Measurements from ENCODE around the gene SHROOM4.

SHROOM4 gene

GRCh38 chrX:50765986-50766385 is 48.0 kb downstream of the SHROOM4 start:
- Histone ChIP-seq H3K9me2 (replicated peaks; ENCODE audit: insufficient read depth, low read length) (no peaks in the 10 kb centered on the region), H2AFZ (ENCODE audit: low read length) (no peak overlapping the region), H3K27ac (ENCODE audit: low read length) (no peak overlapping the region), H3K4me1 (ENCODE audit: low read length) (no peaks in the 10 kb centered on the region), H3K9ac (ENCODE audit: low read length) (no peak overlapping the region), H4K20me1 (ENCODE audit: insufficient read depth, low read length) (no peaks in the 10 kb centered on the region), H3K4me3 (ENCODE audit: low read length) (no peak overlapping the region), H3K9me3 (replicated peaks; ENCODE audit: insufficient read depth, low read length) (no peaks in the 10 kb centered on the region), H3F3A (ENCODE audit: insufficient read depth, low read length) (no peaks in the 10 kb centered on the region), H3K36me3 (replicated peaks; ENCODE audit: insufficient read depth, low read length) (no peaks in the 10 kb centered on the region), H3K4me2 (ENCODE audit: low read depth, low read length) (no peak overlapping the region), H3K79me2 (ENCODE audit: low read length) (no peaks in the 10 kb centered on the region), H3K27me3 (replicated peaks; ENCODE audit: insufficient read depth, low read length) (no peaks in the 10 kb centered on the region)
- TF ChIP-seq EZH2phosphoT487 (IDR thresholded peaks at IDR 0.05; ENCODE audit: low read length) (no peak), EZH2 (optimal IDR thresholded peaks at IDR 0.05; ENCODE audit: low read depth, low read length) (no peak)
- TF ChIP-seq, protein P1, sequence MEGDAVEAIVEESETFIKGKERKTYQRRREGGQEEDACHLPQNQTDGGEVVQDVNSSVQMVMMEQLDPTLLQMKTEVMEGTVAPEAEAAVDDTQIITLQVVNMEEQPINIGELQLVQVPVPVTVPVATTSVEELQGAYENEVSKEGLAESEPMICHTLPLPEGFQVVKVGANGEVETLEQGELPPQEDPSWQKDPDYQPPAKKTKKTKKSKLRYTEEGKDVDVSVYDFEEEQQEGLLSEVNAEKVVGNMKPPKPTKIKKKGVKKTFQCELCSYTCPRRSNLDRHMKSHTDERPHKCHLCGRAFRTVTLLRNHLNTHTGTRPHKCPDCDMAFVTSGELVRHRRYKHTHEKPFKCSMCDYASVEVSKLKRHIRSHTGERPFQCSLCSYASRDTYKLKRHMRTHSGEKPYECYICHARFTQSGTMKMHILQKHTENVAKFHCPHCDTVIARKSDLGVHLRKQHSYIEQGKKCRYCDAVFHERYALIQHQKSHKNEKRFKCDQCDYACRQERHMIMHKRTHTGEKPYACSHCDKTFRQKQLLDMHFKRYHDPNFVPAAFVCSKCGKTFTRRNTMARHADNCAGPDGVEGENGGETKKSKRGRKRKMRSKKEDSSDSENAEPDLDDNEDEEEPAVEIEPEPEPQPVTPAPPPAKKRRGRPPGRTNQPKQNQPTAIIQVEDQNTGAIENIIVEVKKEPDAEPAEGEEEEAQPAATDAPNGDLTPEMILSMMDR (IDR thresholded peaks at IDR 0.05; ENCODE audit: low read length), result no peak
- no peak for DNase-seq

DNA sequence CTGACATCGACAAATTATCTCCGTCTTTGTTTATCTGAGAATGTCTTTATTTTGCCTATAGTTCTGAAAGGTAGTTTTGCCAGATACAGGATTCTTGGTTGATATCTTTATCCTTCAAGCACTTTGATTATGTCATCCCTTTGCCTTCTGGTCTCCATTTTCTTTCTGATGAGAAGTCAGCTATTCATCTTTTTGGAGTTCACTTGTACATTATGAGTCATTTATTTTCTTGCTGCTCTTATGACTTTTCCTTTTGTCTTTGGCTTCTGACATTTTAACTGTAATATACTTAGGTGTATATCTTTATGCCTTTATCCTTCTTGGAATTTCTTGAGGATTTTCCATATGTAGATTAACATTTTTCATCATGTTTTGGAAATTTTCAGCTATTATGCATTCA is 51.4 kb downstream of the SHROOM4 start:
- Histone ChIP-seq H3K9me2 (replicated peaks; ENCODE audit: insufficient read depth, low read length) (no peaks in the 10 kb centered on the region), H3K79me2 (ENCODE audit: low read length) (no peaks in the 10 kb centered on the region), H3K4me1 (ENCODE audit: low read length) (no peaks in the 10 kb centered on the region), H3F3A (ENCODE audit: insufficient read depth, low read length) (no peaks in the 10 kb centered on the region), H3K9me3 (replicated peaks; ENCODE audit: insufficient read depth, low read length) (no peaks in the 10 kb centered on the region), H3K27ac (ENCODE audit: low read length) (no peak overlapping the region), H3K4me3 (ENCODE audit: low read length) (no peak overlapping the region), H3K4me2 (ENCODE audit: low read depth, low read length) (no peak overlapping the region), H4K20me1 (ENCODE audit: insufficient read depth, low read length) (no peaks in the 10 kb centered on the region), H3K36me3 (replicated peaks; ENCODE audit: insufficient read depth, low read length) (no peaks in the 10 kb centered on the region), H3K9ac (ENCODE audit: low read length) (no peak overlapping the region), H3K27me3 (replicated peaks; ENCODE audit: insufficient read depth, low read length) (no peaks in the 10 kb centered on the region), H2AFZ (ENCODE audit: low read length) (no peak overlapping the region)
- no peak for DNase-seq
- TF ChIP-seq EZH2 (optimal IDR thresholded peaks at IDR 0.05; ENCODE audit: low read depth, low read length) (no peak), EZH2phosphoT487 (IDR thresholded peaks at IDR 0.05; ENCODE audit: low read length) (no peak)
- TF ChIP-seq, protein P1 (IDR thresholded peaks at IDR 0.05; ENCODE audit: low read length), result no peak

GRCh38 chrX:50756276-50756675 is 57.7 kb downstream of the SHROOM4 start:
- Histone ChIP-seq H3K79me2 (ENCODE audit: low read length) (no peaks in the 10 kb centered on the region), H3K27ac (ENCODE audit: low read length) (no peak overlapping the region), H3K36me3 (replicated peaks; ENCODE audit: insufficient read depth, low read length) (no peaks in the 10 kb centered on the region), H3F3A (ENCODE audit: insufficient read depth, low read length) (no peaks in the 10 kb centered on the region), H3K4me3 (ENCODE audit: low read length) (no peak overlapping the region), H3K27me3 (replicated peaks; ENCODE audit: insufficient read depth, low read length) (no peaks in the 10 kb centered on the region), H4K20me1 (ENCODE audit: insufficient read depth, low read length) (no peaks in the 10 kb centered on the region), H3K9me2 (replicated peaks; ENCODE audit: insufficient read depth, low read length) (no peaks in the 10 kb centered on the region), H3K4me2 (ENCODE audit: low read depth, low read length) (no peak overlapping the region), H3K9me3 (replicated peaks; ENCODE audit: insufficient read depth, low read length) (no peaks in the 10 kb centered on the region), H3K9ac (ENCODE audit: low read length) (no peak overlapping the region), H3K4me1 (ENCODE audit: low read length) (no peaks in the 10 kb centered on the region), H2AFZ (ENCODE audit: low read length) (no peak overlapping the region)
- no peak for DNase-seq
- TF ChIP-seq EZH2 (optimal IDR thresholded peaks at IDR 0.05; ENCODE audit: low read depth, low read length), result no peak
- TF ChIP-seq, protein P1 (IDR thresholded peaks at IDR 0.05; ENCODE audit: low read length), result no peak
- TF ChIP-seq EZH2phosphoT487 (IDR thresholded peaks at IDR 0.05; ENCODE audit: low read length), result no peak

Measured in MM.1S (cell line).